HEK293T (cell line): ENCODE measurements around the gene SH3GLB2.

Experiments used
- ARNT ChIP-seq: fragments of 450-650 bp; IDR thresholded peaks from 2 replicates; pipeline ENCODE4 v1.6.1; 2017; ENCODE audit warnings: mild to moderate bottlenecking
- BHLHE40 ChIP-seq: fragments of 450-650 bp; IDR thresholded peaks from 2 replicates; pipeline ENCODE4 v1.6.1; 2016; ENCODE audit warnings: mild to moderate bottlenecking, moderate library complexity, borderline replicate concordance
- FOXA1 ChIP-seq: fragments of 450-650 bp; IDR thresholded peaks from 2 replicates; pipeline ENCODE4 v1.6.1; 2016; ENCODE audit warnings: mild to moderate bottlenecking
- FOXK2 ChIP-seq: fragments of 450-650 bp; IDR thresholded peaks from 2 replicates; pipeline ENCODE4 v1.6.1; 2016; ENCODE audit warnings: mild to moderate bottlenecking
- L3MBTL2 ChIP-seq: fragments of 450-650 bp; conservative IDR thresholded peaks from 2 replicates; pipeline ENCODE4 v1.6.1; 2016; ENCODE audit warnings: mild to moderate bottlenecking
- NFRKB ChIP-seq: fragments of 450-650 bp; IDR thresholded peaks from 2 replicates; pipeline ENCODE4 v1.6.1; 2016; ENCODE audit warnings: mild to moderate bottlenecking, moderate library complexity
- SUZ12 ChIP-seq: fragments of 450-650 bp; IDR thresholded peaks from 2 replicates; pipeline ENCODE4 v1.6.1; 2016; ENCODE audit warnings: mild to moderate bottlenecking
- TARDBP ChIP-seq: fragments of 450-650 bp; IDR thresholded peaks from 2 replicates; pipeline ENCODE4 v1.6.1; 2016
- ZNF384 ChIP-seq: fragments of 450-650 bp; IDR thresholded peaks from 2 replicates; pipeline ENCODE4 v1.6.1; 2016

- no peak for TF ChIP-seq TARDBP
- no peak for TF ChIP-seq SUZ12
- TF ChIP-seq ARNT = no peak
- no peak for TF ChIP-seq NFRKB
- TF ChIP-seq ZNF384 = no peak
- no peak for TF ChIP-seq FOXA1
- no peak for TF ChIP-seq L3MBTL2
- no peak for TF ChIP-seq FOXK2
- no peak for TF ChIP-seq BHLHE40
These were observed 1.5 kb downstream of the SH3GLB2 start for GRCh38 chr9:129026442-129027223.
